HepG2 (cell line): Measurements from ENCODE around the gene ARPC1B. TPM values are rescaled to one million over a fixed set of nuclear protein-coding genes. Genes with fewer than 3 reads are reported as not detected.

Experiments used
- ATAC-seq: fragments of 200-7000 bp; cut with Tn5 transposase; 3 replicates; pipeline ENCODE4 v1.9.1; 2020; ENCODE audit warnings: mild to moderate bottlenecking, moderate library complexity
- BruUV-seq: library from RNA; stranded (reverse); fragments of 400-500 nt; replicated peaks from 2 replicates; lab custom pipeline; 2021; lab: Mats Ljungman, UMichigan
- CTCF ChIA-PET: fragments of 300-600 bp; formaldehyde crosslinking; extraction: SDS; loops from one replicate; lab custom pipeline; 2021; ENCODE audit warnings: low total read pairs, inconsistent platforms, low intra/inter-chr PET ratio; lab: Yijun Ruan, JAX
- POLR2A ChIA-PET: fragments of 350-600 bp; sonication (Branson Sonifier 250); formaldehyde crosslinking; loops from one replicate; lab custom pipeline; 2020; ENCODE audit warnings: antibody characterized with exemption, inconsistent platforms; lab: Yijun Ruan, JAX
- DNase-seq: peaks from one replicate; pipeline ENCODE4 v3.0.0-alpha.2; 2015; ENCODE audit warnings: low spot score
- FAIRE-seq: peaks from 3 replicates; lab custom pipeline; 2011; peaks lifted over from hg19 to GRCh38; lab: Jason Lieb, UNC
- H2AFZ ChIP-seq: one replicate; pipeline ENCODE4 v1.6.1; 2011; ENCODE audit warnings: low read length, inconsistent platforms
- H3K27ac ChIP-seq: fragments of 300-600 bp; 3 replicates; pipeline ENCODE4 v1.8.0; 2011; ENCODE audit warnings: mixed run types, mild to moderate bottlenecking, mixed read lengths, low read length, inconsistent platforms; ENCODE audit not compliant: insufficient read depth; ENCODE audit errors: extremely low read length
- H3K27me3 ChIP-seq, 2 experiments: fragments of 200-600 bp in 1 of 2; 2 replicates in 1 of 2; 3 replicates in 1 of 2; pipeline versions ENCODE4 v1.6.0 to v1.8.0; 2011; ENCODE audit warnings: low read length in 2 of 2, mild to moderate bottlenecking in 2 of 2, moderate library complexity in 2 of 2, inconsistent platforms in 1 of 2; ENCODE audit not compliant: insufficient read depth in 2 of 2, control insufficient read depth in 1 of 2
- H3K36me3 ChIP-seq, 2 experiments: fragments of 200-600 bp in 1 of 2; replicated peaks in 1 of 2; 2 replicates in 1 of 2; 3 replicates in 1 of 2; pipeline versions ENCODE4 v1.5.1 to v1.8.0; 2011; ENCODE audit warnings: low read length in 2 of 2, inconsistent platforms in 1 of 2; ENCODE audit not compliant: insufficient read depth in 2 of 2, control insufficient read depth in 1 of 2
- H3K4me1 ChIP-seq: 2 replicates; pipeline ENCODE4 v1.5.1; 2012; ENCODE audit warnings: low read length, inconsistent platforms; ENCODE audit not compliant: insufficient read depth
- H3K4me2 ChIP-seq: 2 replicates; pipeline ENCODE4 v1.6.0; 2011; ENCODE audit warnings: low read depth, low read length, inconsistent platforms
- H3K4me3 ChIP-seq, 3 experiments: fragments of 200-600 bp in 1 of 3; sonication (generic), shearing (Covaris generic) in 1 of 3; replicated peaks in 1 of 3; 2 replicates each; pipeline ENCODE4 v1.5.1; 2011 to 2016; ENCODE audit warnings: low read length in 3 of 3, inconsistent platforms in 2 of 3, low read depth in 2 of 3, mild to moderate bottlenecking in 2 of 3, control low read depth in 1 of 3, mixed read lengths in 1 of 3; ENCODE audit not compliant: insufficient read depth in 1 of 3
- H3K79me2 ChIP-seq: one replicate; pipeline ENCODE4 v1.6.1; 2011; ENCODE audit warnings: low read length, inconsistent platforms; ENCODE audit not compliant: insufficient read depth
- H3K9ac ChIP-seq: 2 replicates; pipeline ENCODE4 v1.6.0; 2011; ENCODE audit warnings: mild to moderate bottlenecking, low read depth, low read length, inconsistent platforms; ENCODE audit not compliant: insufficient read depth
- H3K9me3 ChIP-seq: 2 replicates; pipeline ENCODE4 v1.5.1; 2012; ENCODE audit warnings: mild to moderate bottlenecking, low read length
- H4K20me1 ChIP-seq: 2 replicates; pipeline ENCODE4 v1.6.0; 2011; ENCODE audit warnings: inconsistent platforms, mild to moderate bottlenecking, low read length, moderate library complexity; ENCODE audit not compliant: insufficient read depth
- AGO2 ChIP-seq: fragments of 200-400 bp; formaldehyde crosslinking; optimal IDR thresholded peaks from 2 replicates; pipeline ENCODE3; 2017; ENCODE audit warnings: mild to moderate bottlenecking, low read depth, low read length, moderate library complexity
- NFYB ChIP-seq: sonication (generic); formaldehyde crosslinking; IDR thresholded peaks from 2 replicates; pipeline ENCODE4 v1.4.0; 2020; ENCODE audit warnings: missing genetic modification reagents
- ONECUT2 ChIP-seq: sonication (generic); formaldehyde crosslinking; IDR thresholded peaks from 2 replicates; pipeline ENCODE4 v1.4.0; 2020; ENCODE audit warnings: missing genetic modification reagents
- RBFOX2 ChIP-seq: fragments of 200-400 bp; formaldehyde crosslinking; IDR thresholded peaks from 2 replicates; pipeline ENCODE4 v1.6.1; 2017; ENCODE audit warnings: low read depth, mild to moderate bottlenecking, low read length
- SIX4 ChIP-seq: sonication (generic); formaldehyde crosslinking; IDR thresholded peaks from 2 replicates; pipeline ENCODE4 v1.4.0; 2020; ENCODE audit warnings: missing genetic modification reagents
- SSRP1 ChIP-seq: IDR thresholded peaks from 2 replicates; pipeline ENCODE4 v1.6.1; 2016; ENCODE audit warnings: control low read depth
- ZNF563 ChIP-seq: sonication (generic); formaldehyde crosslinking; IDR thresholded peaks from 2 replicates; pipeline ENCODE4 v1.8.0; 2022; ENCODE audit warnings: mild to moderate bottlenecking, moderate library complexity, missing genetic modification reagents
- WGBS: methylation state at CpG from one replicate; pipeline ENCODE4 v1.1.6; 2017; ENCODE audit warnings: low lambda C conversion rate; 5-methylcytosine and 5-hydroxymethylcytosine counted together
- in situ Hi-C: cut with HindIII; loops from 2 replicates; pipeline ENCODE4 v1.10.0; 2017; ENCODE audit warnings: low pct_unique_long_range_greater_than_20kb; ENCODE audit not compliant: extremely low pct_ligation_motif_present
- intact Hi-C: fragments of 100-400 bp; cut with micrococcal nuclease; formaldehyde crosslinking; loops from one replicate; pipeline ENCODE4 v1.10.0; 2022; ENCODE audit not compliant: unreplicated experiment
- polyA plus RNA-seq, 8 experiments: library from polyadenylated mRNA; depleted of rRNA in 3 of 8; stranded (reverse) in 7 of 8; unstranded in 1 of 8; fragments of >200 nt; fragmentation: Illumina TruSeq in 4 of 8; extraction: Trizol in 4 of 8; gene quantifications; 2 replicates each; pipeline versions ENCODE4 v1.2.1 to v1.2.3, GENCODE V29; 2011 to 2016; ENCODE audit warnings: low read depth in 4 of 8, missing spikeins in 1 of 8, mixed read lengths in 1 of 8; ENCODE audit not compliant: insufficient read depth in 1 of 8
- total RNA-seq, 5 experiments: library from RNA; depleted of rRNA; stranded (reverse); fragments of >200 nt; fragmentation: Illumina TruSeq; extraction: Trizol; gene quantifications; 2 replicates each; pipeline ENCODE4 v1.2.3, GENCODE V29; 2016; ENCODE audit warnings: low read depth in 1 of 5
- TF ChIP-seq, protein P1 (sequence below): sonication (generic); formaldehyde crosslinking; IDR thresholded peaks from 2 replicates; pipeline ENCODE4 v1.4.0; 2020; ENCODE audit warnings: missing genetic modification reagents, borderline replicate concordance
- TF ChIP-seq, protein P2 (sequence below): sonication (generic); formaldehyde crosslinking; IDR thresholded peaks from 2 replicates; pipeline ENCODE4 v1.4.0; 2020; ENCODE audit warnings: mild to moderate bottlenecking, missing genetic modification reagents

Gene ARPC1B
- total and polyA plus RNA-seq, 2 of the 13 experiments (the other 11 are each of a cell fraction or from before 2014, with no cell fraction given): 72.9 to 89.1 TPM

DNA sequence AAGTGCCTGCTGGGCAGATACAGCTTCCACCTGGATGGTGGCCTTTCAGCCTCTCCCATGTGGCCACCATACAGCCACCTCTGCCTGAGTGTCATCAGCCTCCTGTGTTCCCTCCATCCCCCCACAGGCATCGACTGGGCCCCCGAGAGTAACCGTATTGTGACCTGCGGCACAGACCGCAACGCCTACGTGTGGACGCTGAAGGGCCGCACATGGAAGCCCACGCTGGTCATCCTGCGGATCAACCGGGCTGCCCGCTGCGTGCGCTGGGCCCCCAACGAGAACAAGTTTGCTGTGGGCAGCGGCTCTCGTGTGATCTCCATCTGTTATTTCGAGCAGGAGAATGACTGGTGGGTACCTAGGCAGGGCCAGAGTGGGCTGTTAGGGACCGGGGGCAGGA, 13.4 kb downstream of the ARPC1B start:
- FAIRE-seq (no peak), ATAC-seq (no peak), DNase-seq (no peak)
- Histone ChIP-seq H3K27me3 (no peaks in the 10 kb centered on the region), H3K79me2 (peaks cover 5% of the 10 kb centered on the region), H3K4me3 (no peak overlapping the region), H3K4me1 (no peaks in the 10 kb centered on the region), H3K9ac (no peak overlapping the region), H3K4me2 (no peak overlapping the region), H4K20me1 (0 out of 2 replicates have a peak, but pooled peaks cover 6% of the 10 kb centered on the region), H3K27ac (no peak overlapping the region), H2AFZ (no peak overlapping the region), H3K36me3 (peaks cover 17 to 45% of the 10 kb centered on the region in 2 experiments), H3K9me3 (no peaks in the 10 kb centered on the region)
- TF ChIP-seq RBFOX2: 0 out of 2 replicates have a peak, but pooled peaks have one; percentile 36
- no peak for TF ChIP-seq SSRP1
- TF ChIP-seq SIX4 (CRISPR knock-in tag): no peak
- no peak for TF ChIP-seq ZNF563 (CRISPR knock-in tag)
- TF ChIP-seq AGO2: peak; percentile 79
- TF ChIP-seq, protein P1, sequence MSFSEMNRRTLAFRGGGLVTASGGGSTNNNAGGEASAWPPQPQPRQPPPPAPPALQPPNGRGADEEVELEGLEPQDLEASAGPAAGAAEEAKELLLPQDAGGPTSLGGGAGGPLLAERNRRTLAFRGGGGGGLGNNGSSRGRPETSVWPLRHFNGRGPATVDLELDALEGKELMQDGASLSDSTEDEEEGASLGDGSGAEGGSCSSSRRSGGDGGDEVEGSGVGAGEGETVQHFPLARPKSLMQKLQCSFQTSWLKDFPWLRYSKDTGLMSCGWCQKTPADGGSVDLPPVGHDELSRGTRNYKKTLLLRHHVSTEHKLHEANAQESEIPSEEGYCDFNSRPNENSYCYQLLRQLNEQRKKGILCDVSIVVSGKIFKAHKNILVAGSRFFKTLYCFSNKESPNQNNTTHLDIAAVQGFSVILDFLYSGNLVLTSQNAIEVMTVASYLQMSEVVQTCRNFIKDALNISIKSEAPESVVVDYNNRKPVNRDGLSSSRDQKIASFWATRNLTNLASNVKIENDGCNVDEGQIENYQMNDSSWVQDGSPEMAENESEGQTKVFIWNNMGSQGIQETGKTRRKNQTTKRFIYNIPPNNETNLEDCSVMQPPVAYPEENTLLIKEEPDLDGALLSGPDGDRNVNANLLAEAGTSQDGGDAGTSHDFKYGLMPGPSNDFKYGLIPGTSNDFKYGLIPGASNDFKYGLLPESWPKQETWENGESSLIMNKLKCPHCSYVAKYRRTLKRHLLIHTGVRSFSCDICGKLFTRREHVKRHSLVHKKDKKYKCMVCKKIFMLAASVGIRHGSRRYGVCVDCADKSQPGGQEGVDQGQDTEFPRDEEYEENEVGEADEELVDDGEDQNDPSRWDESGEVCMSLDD (CRISPR knock-in tag): no peak
- TF ChIP-seq ONECUT2 (CRISPR knock-in tag): no peak
- TF ChIP-seq, protein P2, sequence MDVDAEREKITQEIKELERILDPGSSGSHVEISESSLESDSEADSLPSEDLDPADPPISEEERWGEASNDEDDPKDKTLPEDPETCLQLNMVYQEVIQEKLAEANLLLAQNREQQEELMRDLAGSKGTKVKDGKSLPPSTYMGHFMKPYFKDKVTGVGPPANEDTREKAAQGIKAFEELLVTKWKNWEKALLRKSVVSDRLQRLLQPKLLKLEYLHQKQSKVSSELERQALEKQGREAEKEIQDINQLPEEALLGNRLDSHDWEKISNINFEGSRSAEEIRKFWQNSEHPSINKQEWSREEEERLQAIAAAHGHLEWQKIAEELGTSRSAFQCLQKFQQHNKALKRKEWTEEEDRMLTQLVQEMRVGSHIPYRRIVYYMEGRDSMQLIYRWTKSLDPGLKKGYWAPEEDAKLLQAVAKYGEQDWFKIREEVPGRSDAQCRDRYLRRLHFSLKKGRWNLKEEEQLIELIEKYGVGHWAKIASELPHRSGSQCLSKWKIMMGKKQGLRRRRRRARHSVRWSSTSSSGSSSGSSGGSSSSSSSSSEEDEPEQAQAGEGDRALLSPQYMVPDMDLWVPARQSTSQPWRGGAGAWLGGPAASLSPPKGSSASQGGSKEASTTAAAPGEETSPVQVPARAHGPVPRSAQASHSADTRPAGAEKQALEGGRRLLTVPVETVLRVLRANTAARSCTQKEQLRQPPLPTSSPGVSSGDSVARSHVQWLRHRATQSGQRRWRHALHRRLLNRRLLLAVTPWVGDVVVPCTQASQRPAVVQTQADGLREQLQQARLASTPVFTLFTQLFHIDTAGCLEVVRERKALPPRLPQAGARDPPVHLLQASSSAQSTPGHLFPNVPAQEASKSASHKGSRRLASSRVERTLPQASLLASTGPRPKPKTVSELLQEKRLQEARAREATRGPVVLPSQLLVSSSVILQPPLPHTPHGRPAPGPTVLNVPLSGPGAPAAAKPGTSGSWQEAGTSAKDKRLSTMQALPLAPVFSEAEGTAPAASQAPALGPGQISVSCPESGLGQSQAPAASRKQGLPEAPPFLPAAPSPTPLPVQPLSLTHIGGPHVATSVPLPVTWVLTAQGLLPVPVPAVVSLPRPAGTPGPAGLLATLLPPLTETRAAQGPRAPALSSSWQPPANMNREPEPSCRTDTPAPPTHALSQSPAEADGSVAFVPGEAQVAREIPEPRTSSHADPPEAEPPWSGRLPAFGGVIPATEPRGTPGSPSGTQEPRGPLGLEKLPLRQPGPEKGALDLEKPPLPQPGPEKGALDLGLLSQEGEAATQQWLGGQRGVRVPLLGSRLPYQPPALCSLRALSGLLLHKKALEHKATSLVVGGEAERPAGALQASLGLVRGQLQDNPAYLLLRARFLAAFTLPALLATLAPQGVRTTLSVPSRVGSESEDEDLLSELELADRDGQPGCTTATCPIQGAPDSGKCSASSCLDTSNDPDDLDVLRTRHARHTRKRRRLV: no peak
- TF ChIP-seq NFYB (CRISPR knock-in tag): no peak
- WGBS: 100% methylated on average over 19 of the region's 20 CpGs
- POLR2A ChIA-PET: interaction anchor here (1.7 kb wide), 1 partner anchor 21 kb away, joined by 5 read pairs; the partner anchor contains the start of genes BUD31 and PDAP1
- in situ Hi-C loops: no loop called here
- CTCF ChIA-PET: interaction anchor here (2.2 kb wide), 1 partner anchor 23 kb away, joined by 18 read pairs; no protein-coding TSS in a partner anchor
- intact Hi-C loops: loop anchor here (1.0 kb wide), 1 partner anchor 23 kb away; no protein-coding TSS in a partner anchor
- BruUV-seq: no TSS peak
